HTR-8/SVneo (cell line): ENCODE results near the gene SGSM1.

Experiments
- DNase-seq: peaks from one replicate; pipeline ENCODE4 v3.0.0; 2011; ENCODE audit warnings: low spot score, mixed read lengths; ENCODE audit not compliant: insufficient read length
- FAIRE-seq: peaks from 2 replicates; lab custom pipeline; 2011; peaks lifted over from hg19 to GRCh38; lab: Jason Lieb, UNC

SGSM1 gene

DNA sequence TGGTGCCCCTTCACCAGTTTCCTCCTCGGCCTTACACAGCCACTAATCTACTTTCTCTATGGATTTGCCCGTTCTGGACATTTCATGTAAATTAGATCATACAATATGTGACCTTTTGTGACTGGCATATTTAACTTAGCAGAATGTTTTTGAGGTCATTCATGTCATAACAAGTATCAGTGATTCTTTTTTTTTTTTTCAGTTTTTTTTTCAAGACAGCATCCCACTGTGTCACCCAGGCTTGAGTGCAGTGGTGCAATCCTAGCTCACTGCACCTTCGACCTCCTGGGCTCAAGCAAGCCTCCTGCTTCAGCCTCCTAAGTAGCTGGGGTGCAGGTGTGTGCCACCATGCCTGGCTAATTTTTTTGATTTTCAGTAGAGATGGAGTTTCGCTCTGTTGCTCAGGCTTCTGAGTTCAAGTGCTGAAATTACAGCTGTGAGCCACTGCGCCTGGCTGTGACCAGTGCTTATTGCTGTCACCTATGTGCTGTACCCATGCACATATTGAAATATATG is 169.2 kb downstream of the SGSM1 start:
- DNase-seq, result no peak
- FAIRE-seq, result no peak

DNA sequence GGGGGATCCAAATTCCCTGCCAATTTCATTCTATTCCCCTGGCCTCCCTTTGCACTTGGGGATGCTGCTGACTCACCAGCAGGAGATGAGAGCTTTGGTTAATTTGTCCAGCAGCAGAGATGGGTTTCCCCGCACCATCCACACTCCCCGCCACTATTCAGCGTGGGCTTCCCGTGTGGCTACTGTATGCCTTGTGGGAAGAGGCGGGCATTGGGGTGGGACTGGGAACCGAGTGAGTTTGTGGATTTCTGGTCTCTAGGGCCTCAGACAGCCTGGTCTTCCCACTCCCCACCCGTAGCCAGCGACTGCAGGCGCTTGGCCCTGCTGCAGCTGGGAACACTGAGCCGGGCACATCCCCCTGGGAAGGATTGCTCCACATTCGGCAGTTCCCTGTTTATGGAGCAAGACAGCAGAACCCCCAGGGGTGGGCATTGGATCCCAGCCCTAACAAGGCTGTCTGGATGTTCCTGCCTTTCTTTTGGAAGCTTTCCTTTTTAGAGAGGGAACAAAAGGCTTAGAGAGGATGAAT is 169.9 kb downstream of the SGSM1 start:
- no peak for FAIRE-seq
- no peak for DNase-seq

GRCh38 chr22:24976442-24977218 is 170.6 kb downstream of the SGSM1 start:
- no peak for FAIRE-seq
- DNase-seq, result no peak
